Astrocyte (in vitro differentiated cells and primary cell): ENCODE results near the gene PPA1.

Source experiments
- CTCF ChIP-seq: IDR thresholded peaks from 2 replicates; pipeline ENCODE4 v1.5.1; 2011; ENCODE audit warnings: low read depth, mild to moderate bottlenecking, inconsistent platforms, low read length, moderate library complexity; ENCODE audit not compliant: insufficient read depth
- EZH2 ChIP-seq: IDR thresholded peaks from 2 replicates; pipeline ENCODE4 v1.6.1; 2012; ENCODE audit warnings: mild to moderate bottlenecking, low read length, inconsistent platforms; ENCODE audit not compliant: insufficient read depth

DNA sequence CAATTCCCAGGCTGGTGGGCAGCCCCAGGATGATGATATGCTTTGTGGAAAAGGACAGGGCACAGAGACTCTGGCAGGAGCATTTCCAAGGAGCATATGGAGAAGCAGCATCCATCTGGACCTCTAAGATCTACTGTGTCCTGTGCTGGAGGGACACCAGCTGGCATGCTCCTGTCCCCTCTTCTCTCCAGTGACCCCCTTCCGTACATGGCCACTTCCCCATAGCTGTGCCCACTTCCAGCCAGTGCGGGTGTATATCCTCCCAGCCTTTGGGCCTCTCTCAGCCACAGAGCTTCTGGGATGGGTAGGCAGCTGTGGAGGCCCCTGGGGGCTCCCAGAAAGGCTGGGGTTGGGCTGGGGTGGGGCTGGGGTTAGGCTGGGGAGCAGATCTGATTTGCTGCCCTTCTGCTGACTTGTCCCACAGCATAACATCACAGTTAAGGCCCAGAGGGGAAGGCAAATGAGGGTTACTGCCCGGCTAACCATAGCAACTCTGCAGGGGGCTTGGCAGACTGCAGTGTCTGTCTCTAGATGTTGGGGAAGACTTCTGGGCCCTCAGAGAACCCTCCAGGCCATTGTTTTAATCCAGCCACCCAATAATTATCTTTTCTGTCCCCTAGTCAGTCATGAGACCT is 44.3 kb upstream of the PPA1 start:
- no peak for TF ChIP-seq CTCF
- no peak for TF ChIP-seq EZH2
